Stomach (tissue), 9 donors: ENCODE data around the gene RIC8A. TPM values are rescaled to one million over a fixed set of nuclear protein-coding genes. Genes with fewer than 3 reads are reported as not detected.

ENCODE experiments used
- DNase-seq, 2 donors: peaks; one replicate each; pipeline versions ENCODE4 v3.0.0 to v3.0.0-alpha.2; 2013 to 2019
- H3K27ac ChIP-seq, 5 donors: fragments of 200-600 bp in 4 of 5; sonication (generic) in 4 of 5; one replicate each; pipeline ENCODE4 v1.5.1; 2013 to 2019; ENCODE audit warnings: mild to moderate bottlenecking in 1 of 5, moderate library complexity in 1 of 5
- H3K27me3 ChIP-seq, 3 donors: fragments of 200-600 bp; sonication (generic); one replicate each; pipeline ENCODE4 v1.5.1; 2017 to 2019; ENCODE audit warnings: mixed run types in 1 of 3
- H3K36me3 ChIP-seq, 4 donors: fragments of 200-600 bp; sonication (generic); 1 replicate in 3 of 4; 2 replicates in 1 of 4; pipeline ENCODE4 v1.5.1; 2016 to 2019
- H3K4me1 ChIP-seq, 4 donors: fragments of 200-600 bp; sonication (generic); one replicate each; pipeline ENCODE4 v1.5.1; 2016 to 2019
- H3K4me3 ChIP-seq, 4 donors: fragments of 200-600 bp; sonication (generic) in 3 of 4; one replicate each; pipeline ENCODE4 v1.5.1; 2016 to 2019; ENCODE audit warnings: mild to moderate bottlenecking in 1 of 4
- H3K9me3 ChIP-seq, 4 donors: fragments of 200-600 bp; sonication (generic); one replicate each; pipeline ENCODE4 v1.5.1; 2016 to 2019
- CTCF ChIP-seq, 7 experiments: fragments of 450-650 bp in 4 of 7; fragments of 200-600 bp in 3 of 7; sonication (generic) in 3 of 7; IDR thresholded peaks; one replicate each; pipeline ENCODE4 v1.5.1; 2016 to 2019; ENCODE audit warnings: antibody characterized with exemption in 7 of 7, control low read depth in 2 of 7, mild to moderate bottlenecking in 1 of 7
- EP300 ChIP-seq: sonication (generic); formaldehyde crosslinking; IDR thresholded peaks from one replicate; pipeline ENCODE4 v1.6.1; 2017; ENCODE audit warnings: antibody characterized with exemption
- POLR2A ChIP-seq, 4 donors: fragments of 450-650 bp; IDR thresholded peaks; one replicate each; pipeline ENCODE4 v1.6.1; 2016; ENCODE audit warnings: antibody characterized with exemption in 4 of 4, control low read depth in 2 of 4, mild to moderate bottlenecking in 1 of 4, moderate library complexity in 1 of 4
- POLR2AphosphoS5 ChIP-seq, 3 donors: sonication (generic); formaldehyde crosslinking; IDR thresholded peaks; one replicate each; pipeline ENCODE4 v1.6.1; 2016; ENCODE audit warnings: antibody characterized with exemption in 3 of 3
- WGBS, 5 donors: extraction: QIAGEN DNeasy Blood & Tissue Kit in 3 of 5; methylation state at CpG; one replicate each; pipeline versions ENCODE4 v1.1.5 to v1.1.7; 2013 to 2018; 5-methylcytosine and 5-hydroxymethylcytosine counted together
- intact Hi-C: fragments of 100-400 bp; cut with DNase I; formaldehyde crosslinking; loops from one replicate; pipeline ENCODE4 v1.15.1; 2023; ENCODE audit warnings: low total_unique reads
- polyA plus RNA-seq, 3 donors: library from polyadenylated mRNA; stranded (reverse); fragments of 200-250 nt; gene quantifications; one replicate each; pipeline ENCODE4 v1.2.3, GENCODE V29; 2013
- total RNA-seq, 5 donors: library from RNA; depleted of rRNA; stranded (reverse); fragments of >200 nt; gene quantifications; one replicate each; pipeline versions ENCODE4 v1.1.0 to v1.2.3, GENCODE V29; 2014 to 2016
- donor health status: healthy with polysubstance abuse.
- donor health status: Bipolar disorder and iron deficiency.
- donor health status: healthy.

The RIC8A gene
- total and polyA plus RNA-seq, 8 donors, result 39.2 to 262 (median 63.9) TPM

DNA sequence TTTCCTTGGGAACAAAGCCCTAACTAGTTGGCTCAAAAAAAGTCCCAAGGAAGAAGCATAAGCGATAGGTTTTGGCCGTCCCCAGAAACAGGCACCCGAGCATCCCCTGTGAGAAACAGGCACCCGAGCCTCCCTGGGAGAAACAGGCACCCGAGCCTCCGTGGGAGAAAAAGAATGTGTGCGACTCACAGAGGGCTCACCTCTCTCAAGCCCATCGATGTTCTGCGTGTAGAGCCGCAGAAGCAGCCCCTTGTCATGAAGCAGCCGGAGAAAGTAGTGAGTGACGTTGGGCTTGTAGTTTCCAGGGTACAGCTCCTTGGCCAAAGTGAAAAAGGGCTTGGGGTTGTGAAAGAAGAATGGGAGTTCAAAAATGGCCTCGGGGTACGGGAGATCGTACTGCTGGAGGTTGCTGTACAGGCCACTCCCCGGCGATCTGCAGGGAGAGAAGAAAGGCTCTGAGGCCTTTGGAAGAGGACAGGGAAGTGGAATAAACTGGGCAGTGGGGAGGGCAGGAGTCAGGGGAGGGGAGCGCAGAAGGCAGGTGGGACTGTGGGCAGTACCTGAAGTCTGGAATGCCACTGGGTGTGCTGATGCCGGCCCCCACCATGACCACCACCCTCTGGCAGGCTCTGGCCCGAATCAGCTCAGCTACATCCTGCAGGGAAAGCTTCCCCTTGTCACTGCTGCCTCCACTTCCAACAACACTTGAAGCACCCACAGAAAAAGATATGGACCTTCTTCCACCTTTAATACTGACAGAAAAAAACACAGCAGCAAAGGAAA lies 25.5 kb downstream of the RIC8A start:
- DNase-seq, result no peak
- H3K36me3 ChIP-seq, result peaks cover 0 to 30% (median 25%) of the 10 kb centered on the region in 4 donors
- 88 to 93% (median 91%) methylated on average over 20 of the region's 20 CpGs for WGBS, 5 donors
- intact Hi-C loops, result no loop called here
- peaks cover 15 to 24% (median 23%) of the 10 kb centered on the region in 4 donors for H3K4me1 ChIP-seq
- H3K27me3 ChIP-seq, result no peaks in the 10 kb centered on the region
- H3K4me3 ChIP-seq, result no peak overlapping the region
- no peak overlapping the region for H3K27ac ChIP-seq
- TF ChIP-seq POLR2AphosphoS5 (IDR thresholded peaks at IDR 0.05), result no peak
- TF ChIP-seq EP300, result no peak
- no peak for TF ChIP-seq CTCF (IDR thresholded peaks at IDR 0.05)
- no peak for TF ChIP-seq POLR2A (IDR thresholded peaks at IDR 0.05)
- no peaks in the 10 kb centered on the region for H3K9me3 ChIP-seq

- Histone ChIP-seq H3K4me3 (peak overlapping the region; percentile 92 to 95 (median 94)), H3K4me1 (peaks cover 22 to 44% (median 35%) of the 10 kb centered on the region in 4 donors), H3K9me3 (no peaks in the 10 kb centered on the region), H3K36me3 (peaks cover 0 to 33% (median 24%) of the 10 kb centered on the region in 4 donors), H3K27ac (peak overlapping the region in 3 of 5 donors; percentile 95 to 97 (median 96)), H3K27me3 (no peaks in the 10 kb centered on the region)
- WGBS, 5 donors, result 77 to 84% (median 80%) methylated on average over 8 of the region's 8 CpGs
- TF ChIP-seq POLR2A (IDR thresholded peaks at IDR 0.05) (no peak), EP300 (no peak)
- intact Hi-C loops, result no loop called here
- DNase-seq, result no peak
Observed at GRCh38 chr11:235180-235579, 27.7 kb downstream of the RIC8A start.

DNA sequence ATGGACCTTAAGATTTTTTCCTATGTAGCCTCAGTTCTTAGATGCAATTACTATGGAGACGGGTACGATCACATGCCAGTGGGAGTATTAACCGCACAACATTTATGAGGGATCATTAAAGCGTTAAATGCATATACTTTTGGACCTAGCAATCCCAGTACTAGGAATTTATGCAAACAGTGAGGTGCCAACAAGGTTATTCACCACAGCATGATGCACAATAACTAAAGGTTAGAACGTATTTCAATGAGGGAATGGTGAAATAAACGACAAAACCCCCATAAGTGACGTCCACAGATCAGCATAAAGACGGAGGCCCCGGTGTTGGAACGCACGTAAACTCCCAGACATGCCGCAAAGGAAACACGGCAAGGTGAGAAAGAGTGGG lies 28.1 kb downstream of the RIC8A start:
- Histone ChIP-seq H3K27me3 (no peaks in the 10 kb centered on the region), H3K27ac (peak overlapping the region; percentile 94 to 97 (median 95)), H3K4me3 (peak overlapping the region; percentile 92 to 95 (median 94)), H3K4me1 (peaks cover 22 to 48% (median 35%) of the 10 kb centered on the region in 4 donors), H3K36me3 (peaks cover 0 to 34% (median 24%) of the 10 kb centered on the region in 4 donors), H3K9me3 (no peaks in the 10 kb centered on the region)
- intact Hi-C loops, result no loop called here
- no peak for TF ChIP-seq CTCF (IDR thresholded peaks at IDR 0.05)
- TF ChIP-seq EP300, result no peak
- WGBS, 5 donors, result 1 to 3% (median 2%) methylated on average over 13 of the region's 13 CpGs
- DNase-seq, result no peak

GRCh38 chr11:235997-236773 lies 28.7 kb downstream of the RIC8A start, which contains the start of gene SIRT3:
TSS of gene SIRT3 (minus strand) at chr11:236342. CDS start at chr11:236328, 14 bp downstream.
- WGBS, 5 donors, result 0 to 1% (median 1%) methylated on average over 19 to 64 of the region's 70 CpGs
- Histone ChIP-seq H3K27me3 (no peaks in the 10 kb centered on the region), H3K4me1 (peaks cover 22 to 49% (median 35%) of the 10 kb centered on the region in 4 donors), H3K27ac (peak within 1 kb of the TSS; percentile 94 to 97 (median 96)), H3K4me3 (peak within 1 kb of the TSS; percentile 92 to 95 (median 94)), H3K9me3 (no peaks in the 10 kb centered on the region), H3K36me3 (peaks cover 4 to 39% (median 30%) of the 10 kb centered on the region in 4 donors)
- peak; percentile 89 to 95 for DNase-seq
- intact Hi-C loops, result no loop called here
- no peak for TF ChIP-seq POLR2A (IDR thresholded peaks at IDR 0.05)
- peak in 3 of 7 experiments; percentile 8 to 19 (median 18) for TF ChIP-seq CTCF (IDR thresholded peaks at IDR 0.05)
- TF ChIP-seq EP300, result no peak
- peak in 2 of 3 donors; percentile 58 to 66 for TF ChIP-seq POLR2AphosphoS5 (IDR thresholded peaks at IDR 0.05)
